Measurements from ENCODE around the gene C5AR2. TPM values are rescaled to one million over a fixed set of nuclear protein-coding genes. Genes with fewer than 3 reads are reported as not detected.
"Not testable (repeated sequence)": the region's sequence is repeated elsewhere in the genome, so short reads cannot be mapped to it uniquely, and the experiment has no call there.

The C5AR2 gene
- polyA plus RNA-seq, 1 donor = 0.25 TPM

DNA sequence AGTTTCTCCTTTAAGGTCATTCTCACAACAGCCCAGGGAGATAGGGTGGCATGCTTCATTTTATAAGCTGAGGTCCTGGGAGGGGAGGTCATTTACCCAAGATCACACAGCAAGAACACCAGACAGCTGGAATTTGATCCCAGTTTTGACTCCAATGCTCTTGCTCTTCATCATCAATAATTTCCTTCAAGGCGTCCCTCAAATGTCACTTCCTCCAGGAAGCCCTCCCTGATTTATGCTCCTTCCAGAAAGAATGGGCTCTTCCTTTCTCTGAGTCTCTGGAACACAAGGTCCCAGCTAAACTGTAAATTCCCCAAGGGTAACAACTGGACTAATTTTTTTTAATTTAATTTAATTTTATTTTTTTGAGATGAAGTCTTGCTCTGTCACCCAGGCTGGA, 12.4 kb downstream of the C5AR2 start:
- Histone ChIP-seq H3K27me3 (ENCODE audit: control insufficient read depth, insufficient read depth, low read length) (no peaks in the 10 kb centered on the region), H3K27ac (ENCODE audit: low read length) (no peak overlapping the region), H3K4me1 (ENCODE audit: control insufficient read depth, insufficient read depth, low read length) (peaks cover 3% of the 10 kb centered on the region), H3K4me3 (ENCODE audit: low read length) (no peak overlapping the region), H3K36me3 (ENCODE audit: control insufficient read depth, insufficient read depth, low read length) (no peaks in the 10 kb centered on the region), H3K9me3 (ENCODE audit: control insufficient read depth, low read depth, low read length) (peaks cover 7% of the 10 kb centered on the region)
- no CpG with 5 or more reads among the region's 1 CpG for WGBS (ENCODE audit: insufficient coverage, low lambda C conversion rate)
- no peak for DNase-seq

- not testable (repeated sequence) for H3K4me3 ChIP-seq (ENCODE audit: low read length); H3K27ac ChIP-seq (ENCODE audit: low read length); H3K4me1 ChIP-seq (ENCODE audit: control insufficient read depth, insufficient read depth, low read length); H3K36me3 ChIP-seq (ENCODE audit: control insufficient read depth, insufficient read depth, low read length); H3K27me3 ChIP-seq (ENCODE audit: control insufficient read depth, insufficient read depth, low read length); H3K9me3 ChIP-seq (ENCODE audit: control insufficient read depth, low read depth, low read length); DNase-seq
- WGBS (ENCODE audit: insufficient coverage, low lambda C conversion rate) = no CpG with 5 or more reads among the region's 6 CpGs
These were observed 14.0 kb downstream of the C5AR2 start for GRCh38 chr19:47346024-47346423.

GRCh38 chr19:47348819-47349795, 17.1 kb downstream of the C5AR2 start, which contains the start of gene DHX34:
Gene DHX34 (plus strand): TSS chr19:47349315. CDS start chr19:47353031, 3,716 bp downstream.
- H3K27ac ChIP-seq (ENCODE audit: low read length) = no peak within 1 kb of the TSS
- H3K4me3 ChIP-seq (ENCODE audit: low read length) = peak within 1 kb of the TSS; percentile 79
- WGBS (ENCODE audit: insufficient coverage, low lambda C conversion rate) = 0% methylated on average over 8 of the region's 63 CpGs
- no peaks in the 10 kb centered on the region for H3K27me3 ChIP-seq (ENCODE audit: control insufficient read depth, insufficient read depth, low read length)
- H3K4me1 ChIP-seq (ENCODE audit: control insufficient read depth, insufficient read depth, low read length) = peaks cover 7% of the 10 kb centered on the region
- H3K36me3 ChIP-seq (ENCODE audit: control insufficient read depth, insufficient read depth, low read length) = peaks cover 13% of the 10 kb centered on the region
- DNase-seq = peak; percentile 99
- peaks cover 4% of the 10 kb centered on the region for H3K9me3 ChIP-seq (ENCODE audit: control insufficient read depth, low read depth, low read length)

DNA sequence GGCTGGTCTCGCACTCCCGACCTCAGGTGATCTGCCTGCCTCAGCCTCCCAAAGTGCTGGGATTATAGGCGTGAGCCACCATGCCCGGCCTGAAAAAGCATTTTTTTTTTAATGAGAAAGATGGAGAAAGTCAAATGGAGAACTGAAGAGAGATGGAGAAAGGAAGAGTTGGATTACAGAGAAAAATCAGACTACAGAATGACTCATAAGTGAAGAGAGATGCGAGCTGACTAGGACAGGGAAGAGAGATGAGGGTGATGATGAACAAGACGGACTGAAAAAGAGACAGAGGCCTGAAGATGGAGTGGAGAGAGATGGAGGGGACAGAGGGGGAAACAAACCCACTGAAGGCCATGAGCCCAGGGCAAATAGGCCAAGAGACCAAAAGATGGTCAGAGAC, 18.7 kb downstream of the C5AR2 start:
- no peak overlapping the region for H3K4me3 ChIP-seq (ENCODE audit: low read length)
- H3K27ac ChIP-seq (ENCODE audit: low read length) = no peak overlapping the region
- H3K4me1 ChIP-seq (ENCODE audit: control insufficient read depth, insufficient read depth, low read length) = peaks cover 7% of the 10 kb centered on the region

DNA sequence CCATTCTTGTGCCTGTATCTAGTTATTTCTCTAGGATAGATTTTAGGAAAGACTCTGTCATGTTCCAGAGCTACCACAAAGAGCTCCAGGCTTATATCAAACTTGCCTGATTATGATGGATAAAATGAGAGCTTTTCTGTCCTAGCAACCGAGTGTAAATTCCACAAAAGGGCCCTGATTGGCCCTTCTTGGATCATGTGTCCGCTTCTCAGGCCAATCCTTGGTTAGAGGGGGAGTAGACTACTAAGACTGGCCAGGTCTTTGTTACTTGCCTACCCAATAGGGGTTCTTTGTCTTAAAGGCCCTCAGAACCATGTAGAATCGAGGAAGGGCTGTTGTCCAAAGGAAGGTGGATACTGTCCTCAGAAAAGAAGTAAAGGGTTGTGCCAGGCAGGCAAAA, 19.6 kb downstream of the C5AR2 start:
- Histone ChIP-seq H3K36me3 (ENCODE audit: control insufficient read depth, insufficient read depth, low read length) (peaks cover 34% of the 10 kb centered on the region), H3K27me3 (ENCODE audit: control insufficient read depth, insufficient read depth, low read length) (no peaks in the 10 kb centered on the region), H3K27ac (ENCODE audit: low read length) (no peak overlapping the region), H3K4me3 (ENCODE audit: low read length) (no peak overlapping the region), H3K9me3 (ENCODE audit: control insufficient read depth, low read depth, low read length) (peaks cover 4% of the 10 kb centered on the region), H3K4me1 (ENCODE audit: control insufficient read depth, insufficient read depth, low read length) (peaks cover 7% of the 10 kb centered on the region)
- no peak for DNase-seq
- no CpG with 5 or more reads among the region's 3 CpGs for WGBS (ENCODE audit: insufficient coverage, low lambda C conversion rate)

More for the DNA sequence above, 18.7 kb downstream of the C5AR2 start:
- Histone ChIP-seq H3K36me3 (ENCODE audit: control insufficient read depth, insufficient read depth, low read length) (peaks cover 26% of the 10 kb centered on the region), H3K9me3 (ENCODE audit: control insufficient read depth, low read depth, low read length) (peaks cover 4% of the 10 kb centered on the region), H3K27me3 (ENCODE audit: control insufficient read depth, insufficient read depth, low read length) (no peaks in the 10 kb centered on the region)
- 93% methylated on average over 4 of the region's 6 CpGs for WGBS (ENCODE audit: insufficient coverage, low lambda C conversion rate)
- DNase-seq = no peak

GRCh38 chr19:47352095-47352494, 20.1 kb downstream of the C5AR2 start:
- Histone ChIP-seq H3K36me3 (ENCODE audit: control insufficient read depth, insufficient read depth, low read length) (peaks cover 38% of the 10 kb centered on the region), H3K27me3 (ENCODE audit: control insufficient read depth, insufficient read depth, low read length) (no peaks in the 10 kb centered on the region), H3K4me1 (ENCODE audit: control insufficient read depth, insufficient read depth, low read length) (peaks cover 7% of the 10 kb centered on the region), H3K4me3 (ENCODE audit: low read length) (no peak overlapping the region), H3K27ac (ENCODE audit: low read length) (no peak overlapping the region), H3K9me3 (ENCODE audit: control insufficient read depth, low read depth, low read length) (peaks cover 4% of the 10 kb centered on the region)
- peak in 1 of 2 donors; percentile 8 for DNase-seq
- no CpG with 5 or more reads among the region's 2 CpGs for WGBS (ENCODE audit: insufficient coverage, low lambda C conversion rate)

DNA sequence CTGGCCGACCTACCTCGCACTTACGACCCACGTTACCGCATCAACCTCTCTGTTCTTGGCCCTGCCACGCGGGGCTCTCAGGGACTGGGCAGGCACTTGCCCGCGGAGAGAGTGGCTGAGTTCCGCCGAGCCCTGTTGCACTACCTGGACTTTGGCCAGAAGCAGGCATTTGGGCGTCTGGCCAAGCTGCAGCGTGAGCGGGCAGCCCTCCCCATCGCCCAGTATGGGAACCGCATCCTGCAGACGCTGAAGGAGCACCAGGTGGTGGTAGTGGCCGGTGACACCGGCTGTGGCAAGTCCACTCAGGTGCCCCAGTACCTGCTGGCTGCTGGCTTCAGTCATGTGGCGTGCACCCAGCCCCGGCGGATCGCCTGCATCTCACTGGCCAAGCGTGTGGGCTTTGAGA, 21.3 kb downstream of the C5AR2 start:
- no peak for DNase-seq
- no peak overlapping the region for H3K27ac ChIP-seq (ENCODE audit: low read length)
- H3K9me3 ChIP-seq (ENCODE audit: control insufficient read depth, low read depth, low read length) = peaks cover 4% of the 10 kb centered on the region
- peaks cover 50% of the 10 kb centered on the region for H3K36me3 ChIP-seq (ENCODE audit: control insufficient read depth, insufficient read depth, low read length)
- peaks cover 7% of the 10 kb centered on the region for H3K4me1 ChIP-seq (ENCODE audit: control insufficient read depth, insufficient read depth, low read length)
- WGBS (ENCODE audit: insufficient coverage, low lambda C conversion rate) = 80% methylated on average over 1 of the region's 24 CpGs
- H3K27me3 ChIP-seq (ENCODE audit: control insufficient read depth, insufficient read depth, low read length) = no peaks in the 10 kb centered on the region
- H3K4me3 ChIP-seq (ENCODE audit: low read length) = no peak overlapping the region

GRCh38 chr19:47356900-47357299, 24.9 kb downstream of the C5AR2 start:
- H3K4me3 ChIP-seq (ENCODE audit: low read length) = no peak overlapping the region
- no peaks in the 10 kb centered on the region for H3K4me1 ChIP-seq (ENCODE audit: control insufficient read depth, insufficient read depth, low read length)
- H3K36me3 ChIP-seq (ENCODE audit: control insufficient read depth, insufficient read depth, low read length) = peaks cover 80% of the 10 kb centered on the region
- H3K9me3 ChIP-seq (ENCODE audit: control insufficient read depth, low read depth, low read length) = peaks cover 4% of the 10 kb centered on the region
- no peak overlapping the region for H3K27ac ChIP-seq (ENCODE audit: low read length)
- no peak for DNase-seq
- no peaks in the 10 kb centered on the region for H3K27me3 ChIP-seq (ENCODE audit: control insufficient read depth, insufficient read depth, low read length)
- WGBS (ENCODE audit: insufficient coverage, low lambda C conversion rate) = no CpG with 5 or more reads among the region's 6 CpGs

- WGBS (ENCODE audit: insufficient coverage, low lambda C conversion rate) = no CpG with 5 or more reads among the region's 28 CpGs
- Histone ChIP-seq H3K27ac (ENCODE audit: low read length) (no peak overlapping the region), H3K36me3 (ENCODE audit: control insufficient read depth, insufficient read depth, low read length) (peaks cover 84% of the 10 kb centered on the region), H3K4me3 (ENCODE audit: low read length) (no peak overlapping the region), H3K4me1 (ENCODE audit: control insufficient read depth, insufficient read depth, low read length) (no peaks in the 10 kb centered on the region), H3K27me3 (ENCODE audit: control insufficient read depth, insufficient read depth, low read length) (no peaks in the 10 kb centered on the region), H3K9me3 (ENCODE audit: control insufficient read depth, low read depth, low read length) (peaks cover 4% of the 10 kb centered on the region)
- no peak for DNase-seq
These were observed 26.1 kb downstream of the C5AR2 start for GRCh38 chr19:47357788-47358680.

DNA sequence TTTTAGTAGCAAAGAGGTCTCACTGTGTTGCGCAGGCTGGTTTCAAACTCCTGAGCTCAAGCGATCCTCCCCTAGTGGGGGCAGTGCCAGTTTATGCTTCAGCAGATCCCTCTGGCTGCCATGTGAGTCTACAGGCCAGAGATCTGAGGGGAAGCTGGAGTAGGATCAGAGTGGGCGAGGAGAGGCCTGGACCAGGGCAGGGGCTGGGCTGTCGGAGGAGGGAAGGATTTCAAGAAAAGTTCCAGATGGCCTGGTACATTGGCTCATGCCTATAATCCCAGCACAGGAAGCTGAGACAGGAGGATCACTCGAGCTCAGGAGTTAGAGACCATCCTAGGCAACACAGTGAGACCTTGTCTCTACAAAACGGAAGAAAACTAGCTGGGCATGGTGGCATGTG, 27.0 kb downstream of the C5AR2 start:
- H3K4me3 ChIP-seq (ENCODE audit: low read length) = no peak overlapping the region
- DNase-seq = no peak
- no peaks in the 10 kb centered on the region for H3K4me1 ChIP-seq (ENCODE audit: control insufficient read depth, insufficient read depth, low read length)
- H3K9me3 ChIP-seq (ENCODE audit: control insufficient read depth, low read depth, low read length) = no peaks in the 10 kb centered on the region
- peaks cover 83% of the 10 kb centered on the region for H3K36me3 ChIP-seq (ENCODE audit: control insufficient read depth, insufficient read depth, low read length)
- H3K27ac ChIP-seq (ENCODE audit: low read length) = no peak overlapping the region
- WGBS (ENCODE audit: insufficient coverage, low lambda C conversion rate) = no CpG with 5 or more reads among the region's 6 CpGs
- no peaks in the 10 kb centered on the region for H3K27me3 ChIP-seq (ENCODE audit: control insufficient read depth, insufficient read depth, low read length)

Measured in large intestine (tissue), 3 donors.